ENCODE results near the gene PZP. TPM values are rescaled to one million over a fixed set of nuclear protein-coding genes. Genes with fewer than 3 reads are reported as not detected.

The PZP gene
- total RNA-seq, 6 experiments from 2014 or later = not detected

- Mint-ChIP-seq H3K27ac (no peak overlapping the region), H3K9me3 (peaks cover 21% of the 10 kb centered on the region), H3K4me3 (no peak overlapping the region), H3K4me1 (ENCODE audit: low read depth) (no peaks in the 10 kb centered on the region), H3K36me3 (ENCODE audit: low read depth) (no peaks in the 10 kb centered on the region), H3K27me3 (ENCODE audit: insufficient read depth) (no peaks in the 10 kb centered on the region; the same call in none of the 2 replicates)
- no peak for TF ChIP-seq CTCF (IDR thresholded peaks at IDR 0.05)
- DNase-seq = no peak
Observed at GRCh38 chr12:9133216-9133916, 74.8 kb downstream of the PZP start.

GRCh38 chr12:9132008-9132535, 76.1 kb downstream of the PZP start:
- DNase-seq = no peak
- Mint-ChIP-seq H3K4me3 (no peak overlapping the region), H3K36me3 (ENCODE audit: low read depth) (no peaks in the 10 kb centered on the region)

GRCh38 chr12:9130244-9130643, 78.0 kb downstream of the PZP start:
- Mint-ChIP-seq H3K27ac (no peak overlapping the region), H3K27me3 (ENCODE audit: insufficient read depth) (no peaks in the 10 kb centered on the region; the same call in none of the 2 replicates), H3K36me3 (ENCODE audit: low read depth) (no peaks in the 10 kb centered on the region), H3K9me3 (peaks cover 25% of the 10 kb centered on the region), H3K4me1 (ENCODE audit: low read depth) (no peaks in the 10 kb centered on the region), H3K4me3 (no peak overlapping the region)
- TF ChIP-seq CTCF (IDR thresholded peaks at IDR 0.05) = no peak
- no peak for DNase-seq

More at GRCh38 chr12:9132008-9132535, 76.1 kb downstream of the PZP start:
- Mint-ChIP-seq H3K27ac (no peak overlapping the region), H3K27me3 (ENCODE audit: insufficient read depth) (no peaks in the 10 kb centered on the region; the same call in none of the 2 replicates), H3K9me3 (peaks cover 23% of the 10 kb centered on the region), H3K4me1 (ENCODE audit: low read depth) (no peaks in the 10 kb centered on the region)
- TF ChIP-seq CTCF (IDR thresholded peaks at IDR 0.05) = no peak

GRCh38 chr12:9127936-9128663, 80.1 kb downstream of the PZP start:
- H3K27me3 Mint-ChIP-seq (ENCODE audit: insufficient read depth) = no peaks in the 10 kb centered on the region; the same call in none of the 2 replicates
- no peaks in the 10 kb centered on the region for H3K36me3 Mint-ChIP-seq (ENCODE audit: low read depth)

GRCh38 chr12:9127484-9127883, 80.7 kb downstream of the PZP start:
- no peak for TF ChIP-seq CTCF (IDR thresholded peaks at IDR 0.05)
- no peak for DNase-seq
- Mint-ChIP-seq H3K4me1 (ENCODE audit: low read depth) (no peaks in the 10 kb centered on the region), H3K9me3 (peaks cover 20% of the 10 kb centered on the region), H3K4me3 (no peak overlapping the region), H3K27ac (no peak overlapping the region), H3K36me3 (ENCODE audit: low read depth) (no peaks in the 10 kb centered on the region), H3K27me3 (ENCODE audit: insufficient read depth) (no peaks in the 10 kb centered on the region; the same call in none of the 2 replicates)

More at GRCh38 chr12:9127936-9128663, 80.1 kb downstream of the PZP start:
- TF ChIP-seq CTCF (IDR thresholded peaks at IDR 0.05) = no peak
- H3K4me1 Mint-ChIP-seq (ENCODE audit: low read depth) = no peaks in the 10 kb centered on the region
- peaks cover 21% of the 10 kb centered on the region for H3K9me3 Mint-ChIP-seq
- no peak overlapping the region for H3K27ac Mint-ChIP-seq
- DNase-seq = no peak
- no peak overlapping the region for H3K4me3 Mint-ChIP-seq
